AG10803 (cell line): ENCODE results near the gene SLC6A18.
"Not testable (repeated sequence)": the region's sequence is repeated elsewhere in the genome, so short reads cannot be mapped to it uniquely, and the experiment has no call there.

Experiments used
- DNase-seq: peaks from one replicate; pipeline ENCODE4 v3.0.0; 2010; ENCODE audit warnings: low read depth
- H3K4me3 ChIP-seq: 2 replicates; pipeline ENCODE4 v1.5.1; 2011; ENCODE audit warnings: mild to moderate bottlenecking, low read length, control low read depth
- CTCF ChIP-seq: conservative IDR thresholded peaks from 2 replicates; pipeline ENCODE4 v1.5.1; 2011; ENCODE audit warnings: mild to moderate bottlenecking, low read length, control low read depth, inconsistent platforms

SLC6A18 gene

GRCh38 chr5:1268056-1268455 lies 42.9 kb downstream of the SLC6A18 start:
- H3K4me3 ChIP-seq: no peak overlapping the region
- DNase-seq: no peak
- TF ChIP-seq CTCF: no peak

GRCh38 chr5:1268666-1269065 lies 43.5 kb downstream of the SLC6A18 start:
- DNase-seq: no peak
- no peak overlapping the region for H3K4me3 ChIP-seq
- no peak for TF ChIP-seq CTCF

- no peak overlapping the region for H3K4me3 ChIP-seq
- DNase-seq: no peak
- no peak for TF ChIP-seq CTCF
Observed at GRCh38 chr5:1270426-1270825, 45.2 kb downstream of the SLC6A18 start.

GRCh38 chr5:1270933-1271914 lies 46.0 kb downstream of the SLC6A18 start:
- no peak for DNase-seq
- no peak for TF ChIP-seq CTCF
- no peak overlapping the region for H3K4me3 ChIP-seq

- no peak for DNase-seq
- no peak overlapping the region for H3K4me3 ChIP-seq
- TF ChIP-seq CTCF: no peak
Observed at GRCh38 chr5:1272201-1272600, 47.0 kb downstream of the SLC6A18 start.

GRCh38 chr5:1273745-1274144 lies 48.6 kb downstream of the SLC6A18 start:
- no peak for TF ChIP-seq CTCF

GRCh38 chr5:1274471-1274870 lies 49.3 kb downstream of the SLC6A18 start:
- no peak for TF ChIP-seq CTCF
- DNase-seq: no peak
- no peak overlapping the region for H3K4me3 ChIP-seq

More at GRCh38 chr5:1273745-1274144, 48.6 kb downstream of the SLC6A18 start:
- DNase-seq: no peak
- no peak overlapping the region for H3K4me3 ChIP-seq

- H3K4me3 ChIP-seq, DNase-seq: not testable (repeated sequence)
Observed at GRCh38 chr5:1275397-1276391, 50.5 kb downstream of the SLC6A18 start.
